GM12878 (cell line): Measurements from ENCODE around the gene GNG12. TPM values are rescaled to one million over a fixed set of nuclear protein-coding genes. Genes with fewer than 3 reads are reported as not detected.

Experiments used
- ATAC-seq: fragments of 200-7000 bp; cut with Tn5 transposase; 3 replicates; pipeline ENCODE4 v1.9.1; 2020; ENCODE audit warnings: mild to moderate bottlenecking, moderate library complexity
- BruUV-seq: library from RNA; stranded (reverse); fragments of 400-500 nt; replicated peaks from 2 replicates; lab custom pipeline; 2021; lab: Mats Ljungman, UMichigan
- CTCF ChIA-PET: fragments of 300-600 bp; sonication (Branson Sonifier 250); formaldehyde crosslinking; extraction: SDS; loops from one replicate; lab custom pipeline; 2021; ENCODE audit warnings: inconsistent platforms; lab: Yijun Ruan, JAX
- POLR2A ChIA-PET: fragments of 350-600 bp; formaldehyde crosslinking; extraction: SDS; loops from one replicate; lab custom pipeline; 2021; ENCODE audit warnings: inconsistent platforms; lab: Charles Lee
- RAD21 ChIA-PET: fragments of 300-600 bp; sonication (Branson Sonifier 250); formaldehyde crosslinking; loops from one replicate; lab custom pipeline; 2023; ENCODE audit warnings: antibody characterized with exemption; ENCODE audit not compliant: unreplicated experiment; lab: Charles Lee
- SMC1A ChIA-PET: fragments of 300-600 bp; sonication (Branson Sonifier 250); formaldehyde crosslinking; loops from one replicate; lab custom pipeline; 2023; ENCODE audit not compliant: unreplicated experiment, uncharacterized antibody; lab: Charles Lee
- DNase-seq: peaks from one replicate; pipeline ENCODE4 v3.0.0-alpha.2; 2011; ENCODE audit warnings: low read depth, low spot score
- FAIRE-seq: peaks from 3 replicates; lab custom pipeline; 2011; peaks lifted over from hg19 to GRCh38; lab: Jason Lieb, UNC
- H2AFZ ChIP-seq: 2 replicates; pipeline ENCODE4 v1.6.0; 2011; ENCODE audit warnings: low read depth, low read length, control low read depth; ENCODE audit not compliant: control insufficient read depth
- H3K27ac ChIP-seq: 2 replicates; pipeline ENCODE4 v1.5.1; 2011; ENCODE audit warnings: control low read depth; ENCODE audit not compliant: control insufficient read depth, insufficient read depth
- H3K27me3 ChIP-seq, 2 experiments: replicated peaks in 1 of 2; 2 replicates each; pipeline versions ENCODE4 v1.6.0 to v1.6.1; 2011; ENCODE audit warnings: low read length in 1 of 2; ENCODE audit not compliant: control insufficient read depth in 2 of 2, insufficient read depth in 2 of 2
- H3K36me3 ChIP-seq, 2 experiments: 2 replicates each; pipeline ENCODE4 v1.5.1; 2011; ENCODE audit warnings: low read length in 1 of 2; ENCODE audit not compliant: control insufficient read depth in 2 of 2, insufficient read depth in 2 of 2
- H3K4me1 ChIP-seq: 2 replicates; pipeline ENCODE4 v1.6.1; 2011; ENCODE audit warnings: mild to moderate bottlenecking, low read length, moderate library complexity, mixed read lengths; ENCODE audit not compliant: control insufficient read depth, insufficient read depth
- H3K4me2 ChIP-seq: 2 replicates; pipeline ENCODE4 v1.6.0; 2011; ENCODE audit warnings: control low read depth; ENCODE audit not compliant: control insufficient read depth, insufficient read depth
- H3K4me3 ChIP-seq: fragments of 200-600 bp; sonication (generic); 2 replicates; pipeline ENCODE4 v1.5.1; 2016
- H3K79me2 ChIP-seq: 2 replicates; pipeline ENCODE4 v1.6.0; 2011; ENCODE audit warnings: low read length; ENCODE audit not compliant: control insufficient read depth, insufficient read depth
- H3K9ac ChIP-seq: 2 replicates; pipeline ENCODE4 v1.8.0; 2011; ENCODE audit warnings: low read length, control low read depth, mixed read lengths; ENCODE audit not compliant: control insufficient read depth, insufficient read depth
- H3K9me3 ChIP-seq: replicated peaks from 3 replicates; pipeline ENCODE4 v1.5.1; 2011; ENCODE audit warnings: mild to moderate bottlenecking, low read length; ENCODE audit not compliant: control insufficient read depth, insufficient read depth
- H4K20me1 ChIP-seq: 2 replicates; pipeline ENCODE4 v1.6.0; 2011; ENCODE audit not compliant: control insufficient read depth, insufficient read depth
- CEBPZ ChIP-seq: fragments of 150-350 bp; IDR thresholded peaks from 2 replicates; pipeline ENCODE4 v1.6.1; 2016; ENCODE audit warnings: low read depth, low read length
- FOXM1 ChIP-seq: IDR thresholded peaks from 2 replicates; pipeline ENCODE4 v1.6.1; 2012; ENCODE audit warnings: low read depth, mild to moderate bottlenecking, inconsistent platforms, low read length, moderate library complexity
- HDAC6 ChIP-seq: fragments of 200-600 bp; sonication (generic); IDR thresholded peaks from one replicate; pipeline ENCODE4 v1.8.0; 2017; ENCODE audit warnings: antibody characterized with exemption; ENCODE audit not compliant: unreplicated experiment
- IKZF2 ChIP-seq, 2 experiments: fragments of 450-650 bp; IDR thresholded peaks; 2 replicates each; pipeline ENCODE4 v1.6.1; 2017; ENCODE audit warnings: mild to moderate bottlenecking in 2 of 2, moderate library complexity in 2 of 2
- JUNB ChIP-seq: IDR thresholded peaks from 2 replicates; pipeline ENCODE4 v1.6.1; 2016; ENCODE audit warnings: antibody characterized with exemption, mild to moderate bottlenecking
- POU2F2 ChIP-seq: IDR thresholded peaks from 3 replicates; pipeline ENCODE4 v1.6.1; 2011; ENCODE audit warnings: low read depth, mild to moderate bottlenecking, low read length, borderline replicate concordance
- RB1 ChIP-seq: fragments of 450-650 bp; formaldehyde crosslinking; IDR thresholded peaks from 2 replicates; pipeline ENCODE4 v1.6.1; 2017; ENCODE audit warnings: mild to moderate bottlenecking, borderline replicate concordance
- RFX5 ChIP-seq: IDR thresholded peaks from 2 replicates; pipeline ENCODE4 v1.6.1; 2011; ENCODE audit warnings: low read depth, low read length, improper control_type of control experiment
- ZBTB40 ChIP-seq: fragments of 450-650 bp; IDR thresholded peaks from 2 replicates; pipeline ENCODE4 v1.6.1; 2016; ENCODE audit warnings: mild to moderate bottlenecking, moderate library complexity, borderline replicate concordance
- ZNF207 ChIP-seq: fragments of 450-650 bp; IDR thresholded peaks from 2 replicates; pipeline ENCODE4 v1.6.1; 2014; ENCODE audit warnings: antibody characterized with exemption, mild to moderate bottlenecking, borderline replicate concordance
- WGBS: methylation state at CpG from one replicate; pipeline ENCODE4 v1.1.6; 2016; ENCODE audit warnings: low lambda C conversion rate; ENCODE audit not compliant: insufficient replicate concordance, insufficient coverage; ENCODE audit errors: missing lambda C conversion rate; 5-methylcytosine and 5-hydroxymethylcytosine counted together
- in situ Hi-C: fragments of 300-500 bp; cut with MboI; formaldehyde crosslinking; loops from 9 replicates; pipeline ENCODE4 v1.14.3; 2018; ENCODE audit warnings: mixed read lengths
- intact Hi-C: fragments of 100-400 bp; cut with micrococcal nuclease; formaldehyde crosslinking; loops from one replicate; pipeline ENCODE4 v1.14.2; 2022; ENCODE audit not compliant: unreplicated experiment
- polyA plus RNA-seq, 11 experiments: library from polyadenylated mRNA; depleted of rRNA in 4 of 11; unstranded in 6 of 11; stranded (reverse) in 5 of 11; fragments of >200 nt; fragmentation: Nextera tagmentation in 4 of 11; fragmentation: Illumina TruSeq in 1 of 11; extraction: Ambion mirVana in 4 of 11; extraction: Trizol in 1 of 11; gene quantifications; 1 replicate in 1 of 11; 2 replicates in 10 of 11; pipeline versions ENCODE4 v1.2.1 to v1.2.3, GENCODE V29; 2011 to 2016; ENCODE audit warnings: inconsistent platforms in 2 of 11, missing spikeins in 2 of 11, low read depth in 1 of 11
- total RNA-seq, 4 experiments: library from RNA; depleted of rRNA in 3 of 4; stranded (reverse); fragments of >200 nt in 3 of 4; fragmentation: Illumina TruSeq in 1 of 4; extraction: Trizol in 1 of 4; gene quantifications; 2 replicates each; pipeline versions ENCODE4 v1.2.1 to v1.2.3, GENCODE V29; 2013 to 2021

Gene GNG12
- total and polyA plus RNA-seq, 10 of the 15 experiments (the other 5 are each of a cell fraction or from before 2014, with no cell fraction given): 0.22 to 32.8 (median 0.35) TPM

- Histone ChIP-seq H3K36me3 (no peaks in the 10 kb centered on the region), H3K4me3 (no peak overlapping the region), H3K27me3 (no peaks in the 10 kb centered on the region), H2AFZ (no peak overlapping the region), H3K27ac (no peak overlapping the region), H3K4me2 (no peak overlapping the region), H3K9me3 (no peaks in the 10 kb centered on the region), H3K79me2 (no peaks in the 10 kb centered on the region), H4K20me1 (no peaks in the 10 kb centered on the region), H3K9ac (no peak overlapping the region), H3K4me1 (peaks cover 3% of the 10 kb centered on the region; the same call in 1 of the 2 replicates)
- no peak for TF ChIP-seq HDAC6
- no peak for TF ChIP-seq ZNF207
- no peak for TF ChIP-seq FOXM1
- TF ChIP-seq CEBPZ: no peak
- TF ChIP-seq RB1: no peak
- no peak for TF ChIP-seq RFX5
- no peak for TF ChIP-seq ZBTB40
- TF ChIP-seq JUNB: no peak
- TF ChIP-seq IKZF2 (IDR thresholded peaks at IDR 0.05): no peak
- no peak for TF ChIP-seq POU2F2
- intact Hi-C loops (no loop called here), in situ Hi-C loops (no loop called here)
- DNase-seq (no peak), FAIRE-seq (no peak), ATAC-seq (no peak)
- SMC1A ChIA-PET: interaction anchor here (1.2 to 6.4 kb wide), 4 partner anchors 9 to 36 kb away, joined by 3 to 33 read pairs (median 4); no protein-coding TSS in a partner anchor
- 63% methylated on average over 3 of the region's 3 CpGs for WGBS
- RAD21 ChIA-PET: no interaction called here
- CTCF ChIA-PET: no interaction called here
- POLR2A ChIA-PET: interaction anchor here (0.6 kb wide), 1 partner anchor 701 kb away, joined by 7 read pairs; no protein-coding TSS in a partner anchor
- BruUV-seq: no TSS peak
Observed at GRCh38 chr1:67724928-67725560, 108.2 kb downstream of the GNG12 start.
